DND-41 (cell line): Measurements from ENCODE around the gene RNF207.

Source experiments
- ATAC-seq: fragments of 200-7000 bp; cut with Tn5 transposase; 3 replicates; pipeline ENCODE4 v1.9.1; 2021; ENCODE audit warnings: low read depth; ENCODE audit not compliant: insufficient read depth
- DNase-seq: peaks from one replicate; pipeline ENCODE4 v3.0.0-alpha.2; 2020
- H2AFZ ChIP-seq: 2 replicates; pipeline ENCODE4 v1.6.0; 2012; ENCODE audit warnings: low read depth, low read length
- H3K27ac ChIP-seq: 2 replicates; pipeline ENCODE4 v1.5.1; 2012; ENCODE audit warnings: low read length, inconsistent platforms
- H3K27me3 ChIP-seq: fragments of 200-600 bp; sonication (generic); 2 replicates; pipeline ENCODE4 v1.6.0; 2012; ENCODE audit warnings: low read length, mild to moderate bottlenecking, inconsistent platforms; ENCODE audit not compliant: insufficient read depth, poor library complexity
- H3K36me3 ChIP-seq: 2 replicates; pipeline ENCODE4 v1.5.1; 2012; ENCODE audit warnings: low read length, inconsistent platforms; ENCODE audit not compliant: insufficient read depth
- H3K4me1 ChIP-seq: 2 replicates; pipeline ENCODE4 v1.5.1; 2012; ENCODE audit warnings: mild to moderate bottlenecking, low read length; ENCODE audit not compliant: insufficient read depth
- H3K4me2 ChIP-seq: 2 replicates; pipeline ENCODE4 v1.6.0; 2012; ENCODE audit warnings: mild to moderate bottlenecking, moderate library complexity, low read length, inconsistent platforms; ENCODE audit not compliant: insufficient read depth
- H3K4me3 ChIP-seq, 2 experiments: fragments of 200-600 bp in 1 of 2; shearing (Covaris generic) in 1 of 2; 2 replicates each; pipeline ENCODE4 v1.5.1; 2012 to 2016; ENCODE audit warnings: inconsistent platforms in 2 of 2, low read length in 2 of 2, mild to moderate bottlenecking in 2 of 2, low read depth in 1 of 2, moderate library complexity in 1 of 2
- H3K79me2 ChIP-seq: 2 replicates; pipeline ENCODE4 v1.6.0; 2012; ENCODE audit warnings: low read length, inconsistent platforms; ENCODE audit not compliant: insufficient read depth
- H3K9ac ChIP-seq: 2 replicates; pipeline ENCODE4 v1.6.0; 2012; ENCODE audit warnings: low read depth, mild to moderate bottlenecking, inconsistent platforms, low read length, moderate library complexity
- H3K9me3 ChIP-seq: 2 replicates; pipeline ENCODE4 v1.5.1; 2012; ENCODE audit warnings: low read length, moderate library complexity, mild to moderate bottlenecking, inconsistent platforms; ENCODE audit not compliant: insufficient read depth, severe bottlenecking
- H4K20me1 ChIP-seq: 2 replicates; pipeline ENCODE4 v1.6.0; 2012; ENCODE audit warnings: low read length; ENCODE audit not compliant: insufficient read depth
- CTCF ChIP-seq: IDR thresholded peaks from 2 replicates; pipeline ENCODE4 v1.5.1; 2012; ENCODE audit warnings: borderline replicate concordance, low read length, moderate library complexity, mild to moderate bottlenecking; ENCODE audit not compliant: poor library complexity, severe bottlenecking; ENCODE audit errors: extremely low read depth
- EZH2 ChIP-seq: IDR thresholded peaks from 3 replicates; pipeline ENCODE4 v1.6.1; 2012; ENCODE audit warnings: borderline replicate concordance, low read depth, mild to moderate bottlenecking, moderate library complexity, low read length, inconsistent platforms; ENCODE audit not compliant: severe bottlenecking

The RNF207 gene

GRCh38 chr1:6246497-6247467 lies 40.9 kb downstream of the RNF207 start:
- Histone ChIP-seq H3K4me2 (no peak overlapping the region), H3K9ac (no peak overlapping the region), H3K4me1 (peaks cover 8% of the 10 kb centered on the region), H3K79me2 (no peaks in the 10 kb centered on the region), H3K27me3 (no peaks in the 10 kb centered on the region), H3K9me3 (no peaks in the 10 kb centered on the region), H3K27ac (no peak overlapping the region), H3K36me3 (no peaks in the 10 kb centered on the region), H4K20me1 (peaks cover 30% of the 10 kb centered on the region), H3K4me3 (no peak overlapping the region), H2AFZ (no peak overlapping the region)
- no peak for TF ChIP-seq EZH2
- TF ChIP-seq CTCF = peak; percentile 91
- DNase-seq (peak; percentile 77), ATAC-seq (peak; percentile 73)

GRCh38 chr1:6247651-6248050 lies 41.7 kb downstream of the RNF207 start:
- TF ChIP-seq EZH2 (no peak), CTCF (no peak)
- Histone ChIP-seq H3K4me2 (no peak overlapping the region), H3K9ac (no peak overlapping the region), H3K4me1 (peaks cover 8% of the 10 kb centered on the region), H3K4me3 (no peak overlapping the region), H3K27me3 (no peaks in the 10 kb centered on the region), H3K27ac (no peak overlapping the region), H3K79me2 (no peaks in the 10 kb centered on the region), H4K20me1 (peaks cover 32% of the 10 kb centered on the region), H2AFZ (no peak overlapping the region), H3K36me3 (no peaks in the 10 kb centered on the region), H3K9me3 (no peaks in the 10 kb centered on the region)
- no peak for DNase-seq
- ATAC-seq = no peak

- H4K20me1 ChIP-seq = peaks cover 36% of the 10 kb centered on the region
- H3K4me2 ChIP-seq = no peak overlapping the region
Measured at GRCh38 chr1:6248161-6248776, 42.4 kb downstream of the RNF207 start.

More at GRCh38 chr1:6248161-6248776, 42.4 kb downstream of the RNF207 start:
- Histone ChIP-seq H3K79me2 (no peaks in the 10 kb centered on the region), H3K4me3 (no peak overlapping the region), H3K27ac (no peak overlapping the region), H3K36me3 (no peaks in the 10 kb centered on the region), H3K9ac (no peak overlapping the region), H3K4me1 (peaks cover 8% of the 10 kb centered on the region), H3K27me3 (no peaks in the 10 kb centered on the region), H2AFZ (no peak overlapping the region), H3K9me3 (no peaks in the 10 kb centered on the region)
- ATAC-seq (no peak), DNase-seq (no peak)
- TF ChIP-seq CTCF = no peak
- TF ChIP-seq EZH2 = no peak
